IPS-NIHi7 (cell line): ENCODE results near the gene TPRA1.
"Not testable (repeated sequence)": the region's sequence is repeated elsewhere in the genome, so short reads cannot be mapped to it uniquely, and the experiment has no call there.

Experiments
- DNase-seq: peaks from one replicate; pipeline ENCODE4 v3.0.0; 2012; ENCODE audit warnings: mixed read lengths; ENCODE audit errors: extremely low spot score

The TPRA1 gene

GRCh38 chr3:127616836-127617605 lies 26.5 kb upstream of the TPRA1 start:
- no peak for DNase-seq

GRCh38 chr3:127615631-127616305 lies 25.2 kb upstream of the TPRA1 start:
- no peak for DNase-seq

- DNase-seq = no peak
Measured at GRCh38 chr3:127614928-127615589, 24.5 kb upstream of the TPRA1 start.

GRCh38 chr3:127613406-127613805 lies 22.9 kb upstream of the TPRA1 start:
- DNase-seq = no peak

- no peak for DNase-seq
Measured at GRCh38 chr3:127612966-127613365, 22.4 kb upstream of the TPRA1 start.

- no peak for DNase-seq
Measured at GRCh38 chr3:127611251-127611650, 20.7 kb upstream of the TPRA1 start.

- no peak for DNase-seq
Measured at GRCh38 chr3:127610105-127610504, 19.6 kb upstream of the TPRA1 start.

- DNase-seq = no peak
Measured at GRCh38 chr3:127608362-127608718, 17.8 kb upstream of the TPRA1 start.

- DNase-seq = no peak
Measured at GRCh38 chr3:127607675-127608361, 17.3 kb upstream of the TPRA1 start.

- DNase-seq = no peak
Measured at GRCh38 chr3:127606981-127607595, 16.6 kb upstream of the TPRA1 start.

- DNase-seq = no peak
Measured at GRCh38 chr3:127606086-127606805, 15.7 kb upstream of the TPRA1 start.

GRCh38 chr3:127605547-127605946 lies 15.0 kb upstream of the TPRA1 start:
- not testable (repeated sequence) for DNase-seq

GRCh38 chr3:127604546-127605165 lies 14.1 kb upstream of the TPRA1 start:
- DNase-seq = no peak

GRCh38 chr3:127604035-127604434 lies 13.5 kb upstream of the TPRA1 start:
- no peak for DNase-seq

- no peak for DNase-seq
Measured at GRCh38 chr3:127600749-127601456, 10.4 kb upstream of the TPRA1 start.

GRCh38 chr3:127598841-127599570 lies 8.5 kb upstream of the TPRA1 start:
- no peak for DNase-seq

- DNase-seq = no peak
Measured at GRCh38 chr3:127597020-127597771, 6.7 kb upstream of the TPRA1 start.

- no peak for DNase-seq
Measured at GRCh38 chr3:127595303-127595702, 4.8 kb upstream of the TPRA1 start.

GRCh38 chr3:127593178-127593577 lies 2.6 kb upstream of the TPRA1 start:
- no peak for DNase-seq
